ENCODE results near the gene CAMK4. TPM values are rescaled to one million over a fixed set of nuclear protein-coding genes. Genes with fewer than 3 reads are reported as not detected.

Gene CAMK4
- total and polyA plus RNA-seq, 10 donors = 0.90 to 22.3 (median 12.6) TPM

DNA sequence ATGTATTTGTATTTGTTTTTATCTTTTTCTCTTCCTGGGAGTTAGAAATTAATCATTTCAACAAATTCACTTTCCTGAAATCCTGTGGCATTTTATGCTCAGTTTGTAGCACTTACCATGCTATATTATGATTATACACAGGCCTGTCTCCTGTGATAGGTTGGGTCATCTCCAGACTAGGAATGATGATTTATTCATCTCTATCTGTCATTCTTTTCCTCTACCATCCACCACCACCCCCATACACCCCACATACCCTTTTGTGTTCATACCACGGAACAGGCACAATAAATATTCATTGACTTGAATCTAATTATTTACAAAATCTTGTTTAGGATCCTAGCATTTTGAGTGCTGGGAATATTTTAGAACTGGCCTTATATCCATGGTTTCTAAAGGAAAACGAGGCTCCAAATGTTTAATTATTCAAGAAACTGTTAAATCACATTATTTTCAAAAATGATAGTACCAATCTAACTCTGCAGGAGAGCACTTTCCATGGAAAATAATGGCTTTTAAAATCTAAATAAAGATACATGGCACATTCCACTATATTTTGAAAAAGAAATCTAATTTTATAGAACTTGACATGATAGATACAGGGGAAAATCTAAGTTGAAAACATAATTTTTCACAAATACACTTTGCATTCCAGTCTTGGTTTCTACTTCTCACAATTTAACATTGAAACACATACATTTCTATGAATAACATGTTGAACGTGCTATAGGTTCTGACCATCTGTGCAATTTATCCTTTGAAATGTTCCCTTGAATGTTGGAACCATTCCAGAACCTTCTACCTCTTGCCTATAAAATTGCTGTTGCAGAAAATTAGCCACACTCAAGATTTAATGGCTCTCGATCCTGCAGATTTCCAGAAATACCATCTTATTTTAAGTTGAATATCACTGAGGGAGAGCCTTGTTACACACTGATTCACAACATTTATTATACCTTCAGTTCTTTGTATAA is 198.8 kb downstream of the CAMK4 start:
- intact Hi-C loops (cut with DNase I; ENCODE audit: low total_unique reads) = no loop called here
- peaks cover 0 to 6% (median 0%) of the 10 kb centered on the region in 8 donors for H3K9me3 ChIP-seq
- no peak for DNase-seq
- H3K36me3 ChIP-seq = no peaks in the 10 kb centered on the region
- no peaks in the 10 kb centered on the region for H3K27me3 ChIP-seq (replicated peaks in 1 of 7)
- no peak for TF ChIP-seq POLR2A (IDR thresholded peaks at IDR 0.05)
- TF ChIP-seq CTCF (IDR thresholded peaks at IDR 0.05 in 8 of 11, conservative IDR thresholded peaks at IDR 0.05 in 3 of 11) = no peak
- no peak for TF ChIP-seq POLR2AphosphoS5 (IDR thresholded peaks at IDR 0.05)
- WGBS, 5 donors = 74 to 89% (median 83%) methylated on average over 4 of the region's 4 CpGs
- no peak overlapping the region for H3K4me3 ChIP-seq
- H3K27ac ChIP-seq = no peak overlapping the region
- H3K4me1 ChIP-seq = no peaks in the 10 kb centered on the region

DNA sequence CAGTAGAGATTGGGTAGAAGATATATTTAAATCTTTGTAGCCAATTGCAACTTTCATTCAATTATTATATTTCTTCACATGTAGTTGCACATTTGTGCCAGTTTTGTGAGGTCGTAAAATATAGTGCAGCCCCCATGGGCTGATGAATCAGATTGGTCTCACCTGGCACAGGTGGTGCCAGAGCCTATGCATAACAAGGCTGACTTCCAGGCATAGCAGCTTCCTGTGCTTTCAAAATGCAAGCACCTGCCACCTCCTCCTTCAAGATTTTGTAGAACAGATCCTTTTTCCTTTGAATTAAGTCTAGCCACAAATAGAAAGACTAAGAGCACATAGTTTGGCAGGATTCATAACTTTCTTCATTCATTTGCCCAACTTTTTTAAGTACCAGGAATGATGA is 201.0 kb downstream of the CAMK4 start:
- DNase-seq = no peak
- intact Hi-C loops (cut with DNase I; ENCODE audit: low total_unique reads) = no loop called here
- no peaks in the 10 kb centered on the region for H3K36me3 ChIP-seq
- peaks cover 0 to 6% (median 0%) of the 10 kb centered on the region in 8 donors for H3K9me3 ChIP-seq
- H3K4me1 ChIP-seq = no peaks in the 10 kb centered on the region
- H3K27ac ChIP-seq = no peak overlapping the region
- no peaks in the 10 kb centered on the region for H3K27me3 ChIP-seq (replicated peaks in 1 of 7)
- WGBS, 5 donors = 83 to 92% (median 88%) methylated on average over 1 of the region's 1 CpG
- no peak for TF ChIP-seq POLR2AphosphoS5 (IDR thresholded peaks at IDR 0.05)
- no peak for TF ChIP-seq POLR2A (IDR thresholded peaks at IDR 0.05)
- TF ChIP-seq CTCF (IDR thresholded peaks at IDR 0.05 in 8 of 11, conservative IDR thresholded peaks at IDR 0.05 in 3 of 11) = no peak
- no peak overlapping the region for H3K4me3 ChIP-seq

DNA sequence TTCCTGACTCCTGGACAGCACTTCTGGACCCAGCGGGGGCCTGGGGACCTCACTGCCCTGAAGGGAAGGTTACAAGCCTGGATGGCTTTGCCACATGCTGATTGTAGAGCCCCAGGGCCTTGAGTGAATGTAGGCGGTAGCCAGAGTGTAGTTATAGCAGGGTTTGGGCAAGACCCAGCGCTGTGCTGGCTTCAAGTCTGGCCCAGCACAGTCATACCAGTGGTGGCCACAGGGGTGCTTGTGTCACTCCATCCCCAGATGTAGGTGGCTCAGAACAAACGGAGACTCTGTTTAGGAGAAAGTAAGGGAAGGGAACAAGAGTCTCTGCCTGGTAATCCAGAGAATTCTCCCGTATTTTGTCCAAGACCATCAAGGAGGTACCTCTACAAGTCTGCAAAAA is 203.6 kb downstream of the CAMK4 start:
- H3K4me1 ChIP-seq = no peaks in the 10 kb centered on the region
- peaks cover 0 to 6% (median 0%) of the 10 kb centered on the region in 8 donors for H3K9me3 ChIP-seq
- H3K27ac ChIP-seq = no peak overlapping the region
- DNase-seq = no peak
- intact Hi-C loops (cut with DNase I; ENCODE audit: low total_unique reads) = no loop called here
- no peaks in the 10 kb centered on the region for H3K36me3 ChIP-seq
- H3K4me3 ChIP-seq = no peak overlapping the region
- 84 to 97% (median 89%) methylated on average over 5 of the region's 5 CpGs for WGBS, 5 donors
- no peaks in the 10 kb centered on the region for H3K27me3 ChIP-seq (replicated peaks in 1 of 7)
- no peak for TF ChIP-seq POLR2AphosphoS5 (IDR thresholded peaks at IDR 0.05)
- TF ChIP-seq CTCF (IDR thresholded peaks at IDR 0.05 in 8 of 11, conservative IDR thresholded peaks at IDR 0.05 in 3 of 11) = no peak
- no peak for TF ChIP-seq POLR2A (IDR thresholded peaks at IDR 0.05)

DNA sequence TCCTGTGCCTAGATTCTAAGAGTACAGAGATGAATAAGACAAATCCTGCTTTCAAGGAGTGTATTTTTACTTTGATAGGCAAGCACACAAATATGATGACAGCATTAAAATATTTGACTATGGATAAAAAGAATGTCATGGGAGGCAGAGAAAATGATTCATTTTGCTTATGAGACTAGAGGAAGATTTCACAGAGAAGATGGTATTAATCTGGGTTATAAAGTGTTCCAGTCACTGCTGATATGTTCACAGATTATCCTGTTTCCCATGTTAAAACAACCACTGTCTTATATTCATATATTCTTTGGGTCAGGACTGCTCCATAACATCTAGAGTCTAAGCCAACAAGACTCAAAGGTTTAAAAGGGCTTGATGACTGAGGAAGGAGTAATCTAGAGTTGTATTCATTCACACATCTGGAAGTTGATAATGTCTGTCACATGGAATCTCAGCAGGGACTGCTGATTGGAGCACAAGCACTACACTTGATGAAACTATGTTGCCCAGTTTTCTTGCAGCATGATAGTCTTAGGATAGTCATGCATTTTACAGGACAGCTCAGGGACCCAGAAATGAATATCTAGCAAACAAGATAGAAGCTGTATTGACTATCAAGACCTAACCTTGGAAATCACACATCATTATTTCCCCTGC is 208.8 kb downstream of the CAMK4 start:
- peaks cover 0 to 6% (median 0%) of the 10 kb centered on the region in 8 donors for H3K9me3 ChIP-seq
- no peak overlapping the region for H3K4me3 ChIP-seq
- intact Hi-C loops (cut with DNase I; ENCODE audit: low total_unique reads) = no loop called here
- no peaks in the 10 kb centered on the region for H3K27me3 ChIP-seq (replicated peaks in 1 of 7)
- no peaks in the 10 kb centered on the region for H3K4me1 ChIP-seq
- no peaks in the 10 kb centered on the region for H3K36me3 ChIP-seq
- TF ChIP-seq POLR2AphosphoS5 (IDR thresholded peaks at IDR 0.05) (no peak), CTCF (IDR thresholded peaks at IDR 0.05 in 8 of 11, conservative IDR thresholded peaks at IDR 0.05 in 3 of 11) (no peak), POLR2A (IDR thresholded peaks at IDR 0.05) (no peak)
- no peak for DNase-seq
- no peak overlapping the region for H3K27ac ChIP-seq
